Heart left ventricle (tissue), 16 donors: Measurements from ENCODE around the gene PCP2. TPM values are rescaled to one million over a fixed set of nuclear protein-coding genes. Genes with fewer than 3 reads are reported as not detected.

Experiments
- ATAC-seq, 4 donors: fragments of 200-7000 bp; cut with Tn5 transposase; one replicate each; pipeline ENCODE4 v1.9.1; 2020 to 2022; ENCODE audit warnings: moderate library complexity in 4 of 4, mild to moderate bottlenecking in 3 of 4, moderate number of reproducible peaks in 1 of 4
- DNase-seq, 5 donors: peaks; one replicate each; pipeline ENCODE4 v3.0.0-alpha.2; 2020
- H3K27ac ChIP-seq, 12 donors: fragments of 200-600 bp; sonication (generic) in 4 of 12; one replicate each; pipeline versions ENCODE4 v1.5.0 to v1.8.0; 2016 to 2022; ENCODE audit warnings: mild to moderate bottlenecking in 2 of 12
- H3K27me3 ChIP-seq, 9 donors: fragments of 200-600 bp; sonication (generic) in 2 of 9; one replicate each; pipeline versions ENCODE4 v1.5.1 to v1.8.0; 2016 to 2022; ENCODE audit warnings: mild to moderate bottlenecking in 3 of 9
- H3K36me3 ChIP-seq, 9 donors: fragments of 200-600 bp; sonication (generic) in 2 of 9; one replicate each; pipeline versions ENCODE4 v1.5.0 to v1.8.0; 2018 to 2022; ENCODE audit warnings: mild to moderate bottlenecking in 2 of 9
- H3K4me1 ChIP-seq, 12 donors: fragments of 200-600 bp; sonication (generic) in 4 of 12; one replicate each; pipeline versions ENCODE4 v1.5.0 to v1.8.0; 2016 to 2022; ENCODE audit warnings: mild to moderate bottlenecking in 3 of 12
- H3K4me3 ChIP-seq, 12 donors: fragments of 200-600 bp; sonication (generic) in 4 of 12; one replicate each; pipeline versions ENCODE4 v1.5.0 to v1.8.0; 2017 to 2022; ENCODE audit warnings: mild to moderate bottlenecking in 9 of 12, moderate library complexity in 4 of 12
- H3K9me3 ChIP-seq, 12 donors: fragments of 200-600 bp; sonication (generic) in 4 of 12; one replicate each; pipeline versions ENCODE4 v1.5.0 to v1.8.0; 2016 to 2022; ENCODE audit warnings: mild to moderate bottlenecking in 1 of 12
- POLR2A ChIP-seq, 2 donors: fragments of 450-650 bp; IDR thresholded peaks; one replicate each; pipeline ENCODE4 v1.6.1; 2017; ENCODE audit warnings: antibody characterized with exemption in 2 of 2, mild to moderate bottlenecking in 2 of 2, moderate library complexity in 2 of 2
- WGBS, 4 donors: extraction: QIAGEN DNeasy Blood & Tissue Kit in 2 of 4; methylation state at CpG; one replicate each; pipeline versions ENCODE4 v1.1.5 to v1.1.7; 2013 to 2018; 5-methylcytosine and 5-hydroxymethylcytosine counted together
- intact Hi-C, 10 donors: fragments of 100-400 bp; cut with DNase I; formaldehyde crosslinking; loops; one replicate each; pipeline versions ENCODE4 v1.11.1 to v1.14.2; 2022
- polyA plus RNA-seq, 2 donors: library from polyadenylated mRNA; stranded (reverse); fragments of 200-250 nt; gene quantifications; one replicate each; pipeline ENCODE4 v1.2.3, GENCODE V29; 2013
- total RNA-seq, 9 donors: library from RNA; depleted of rRNA in 2 of 9; stranded (reverse); fragments of >200 nt in 2 of 9; fragmentation: NEBNext Ultra II Directional in 3 of 9; extraction: Animal tissue kit (Norgen Biotek cat#: 25700) in 3 of 9; gene quantifications; one replicate each; pipeline versions ENCODE4 v1.1.0 to v1.2.4, GENCODE V29; 2016 to 2023
- TF ChIP-seq, protein P1 (sequence below), 12 donors: fragments of 200-600 bp; sonication (generic) in 4 of 12; IDR thresholded peaks; one replicate each; pipeline versions ENCODE4 v1.5.0 to v1.8.0; 2018 to 2022; ENCODE audit warnings: antibody characterized with exemption in 12 of 12, mild to moderate bottlenecking in 5 of 12
- donor health status: ischemic (EF 13 %, LVEDD 7.1; RV severe dilation, severe dysfunction).
- donor health status: healthy with polysubstance abuse.
- donor health status: DM: no; HTN: yes; CAD: no.
- donor health status: DM: no; HTN: no; CAD: no.
- donor health status: ischemic (EF 25% LVEDD 6.9; RV normal size, moderate dysfunction).
- donor health status: ischemic (EF 25% LVEDD 5.7; RV mildly dilated, moderate dysfunction).
- donor health status: healthy.
- donor health status: DM: yes; HTN: yes; CAD: no.
- donor health status: ischemic (EF 35%, LVEDD 5.7; RV mildly dilated, moderate dysfunction).
- donor health status: nonischemic (EF 11% LVEDD 7.7; RV severe dilation, severe dysfunction).
- donor health status: DM: yes; HTN: yes; CAD: no.
- donor health status: PGD.
- donor health status: ischemic (EF 29% LVEDD 5.4; RV normal size, mild dysfunction).
- donor health status: nonischemic (EF 23%, LVEDD 6.1; RV moderate dilation, normal function).

PCP2 gene
- total and polyA plus RNA-seq, 11 donors, result 0.54 to 3.0 (median 1.3) TPM

DNA sequence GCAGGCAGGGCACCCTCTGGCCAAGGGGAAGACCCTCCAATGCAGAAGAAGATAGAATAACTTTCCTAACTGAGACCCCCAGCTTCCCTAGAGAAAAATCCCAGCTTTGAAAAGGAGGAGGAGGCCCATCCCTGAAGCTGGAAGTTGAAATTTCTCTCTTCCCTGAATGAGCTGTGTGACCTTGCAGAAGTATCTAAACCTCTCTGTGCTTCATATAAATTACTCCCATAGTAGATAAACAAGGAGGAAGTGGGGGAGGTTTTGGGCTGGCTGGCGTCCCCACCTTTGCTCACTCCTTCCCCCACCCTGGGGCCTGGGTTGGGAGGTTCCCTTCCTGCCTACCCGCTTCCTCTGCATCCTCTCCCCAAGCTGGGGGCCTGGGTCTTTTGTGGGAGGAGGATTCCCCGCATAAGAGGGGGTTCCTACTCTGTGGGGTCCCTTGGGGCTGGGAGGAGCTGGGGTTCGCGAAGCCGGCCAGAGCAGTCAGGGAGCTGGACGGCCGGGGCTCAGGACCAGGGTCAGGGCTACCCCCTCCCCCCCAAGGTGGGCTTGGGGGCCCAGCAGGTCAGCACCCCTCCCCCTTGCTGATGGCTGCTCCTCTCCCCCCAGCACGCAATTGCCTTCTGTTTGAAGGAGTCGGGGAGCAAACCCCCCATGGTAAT, 26.2 kb downstream of the PCP2 start:
- H3K4me1 ChIP-seq, result no peaks in the 10 kb centered on the region
- no peak for ATAC-seq
- H3K27me3 ChIP-seq, result peaks cover 0 to 20% (median 0%) of the 10 kb centered on the region in 9 donors
- H3K4me3 ChIP-seq, result no peak overlapping the region
- intact Hi-C loops, result no loop called here
- H3K9me3 ChIP-seq, result no peaks in the 10 kb centered on the region
- no peak overlapping the region for H3K27ac ChIP-seq
- WGBS, 4 donors, result 61 to 80% (median 69%) methylated on average over 10 of the region's 10 CpGs
- no peaks in the 10 kb centered on the region for H3K36me3 ChIP-seq
- TF ChIP-seq, protein P1, sequence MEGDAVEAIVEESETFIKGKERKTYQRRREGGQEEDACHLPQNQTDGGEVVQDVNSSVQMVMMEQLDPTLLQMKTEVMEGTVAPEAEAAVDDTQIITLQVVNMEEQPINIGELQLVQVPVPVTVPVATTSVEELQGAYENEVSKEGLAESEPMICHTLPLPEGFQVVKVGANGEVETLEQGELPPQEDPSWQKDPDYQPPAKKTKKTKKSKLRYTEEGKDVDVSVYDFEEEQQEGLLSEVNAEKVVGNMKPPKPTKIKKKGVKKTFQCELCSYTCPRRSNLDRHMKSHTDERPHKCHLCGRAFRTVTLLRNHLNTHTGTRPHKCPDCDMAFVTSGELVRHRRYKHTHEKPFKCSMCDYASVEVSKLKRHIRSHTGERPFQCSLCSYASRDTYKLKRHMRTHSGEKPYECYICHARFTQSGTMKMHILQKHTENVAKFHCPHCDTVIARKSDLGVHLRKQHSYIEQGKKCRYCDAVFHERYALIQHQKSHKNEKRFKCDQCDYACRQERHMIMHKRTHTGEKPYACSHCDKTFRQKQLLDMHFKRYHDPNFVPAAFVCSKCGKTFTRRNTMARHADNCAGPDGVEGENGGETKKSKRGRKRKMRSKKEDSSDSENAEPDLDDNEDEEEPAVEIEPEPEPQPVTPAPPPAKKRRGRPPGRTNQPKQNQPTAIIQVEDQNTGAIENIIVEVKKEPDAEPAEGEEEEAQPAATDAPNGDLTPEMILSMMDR (IDR thresholded peaks at IDR 0.05), result no peak
- TF ChIP-seq POLR2A (IDR thresholded peaks at IDR 0.05), result no peak
- DNase-seq, result no peak

DNA sequence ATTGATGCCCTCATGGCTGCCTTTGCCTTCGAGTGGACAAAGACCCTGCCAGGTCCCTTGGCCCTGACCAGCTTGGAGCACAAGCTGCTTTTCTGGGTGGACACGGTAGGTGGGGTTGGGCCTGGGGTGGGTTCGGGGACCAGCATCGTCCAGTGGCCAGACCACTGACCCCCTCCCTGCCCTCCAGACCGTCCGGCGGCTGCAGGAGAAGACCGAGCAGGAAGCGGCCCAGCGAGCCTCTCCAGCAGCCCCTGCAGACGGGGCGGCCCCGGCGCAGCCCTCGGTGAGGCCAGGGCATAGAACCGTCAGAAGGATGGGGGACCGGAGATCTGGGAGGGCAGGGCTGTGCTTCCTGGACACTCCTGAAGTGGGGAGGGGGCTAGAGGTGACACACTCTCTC, 27.2 kb downstream of the PCP2 start:
- H3K27ac ChIP-seq, result no peak overlapping the region
- no peak for TF ChIP-seq POLR2A (IDR thresholded peaks at IDR 0.05)
- TF ChIP-seq, protein P1 (IDR thresholded peaks at IDR 0.05), result no peak
- 75 to 85% (median 82%) methylated on average over 8 to 17 of the region's 17 CpGs for WGBS, 4 donors
- intact Hi-C loops, result no loop called here
- no peak for DNase-seq
- no peaks in the 10 kb centered on the region for H3K36me3 ChIP-seq
- no peak for ATAC-seq
- no peaks in the 10 kb centered on the region for H3K4me1 ChIP-seq
- H3K27me3 ChIP-seq, result peaks cover 0 to 31% (median 0%) of the 10 kb centered on the region in 9 donors
- H3K9me3 ChIP-seq, result no peaks in the 10 kb centered on the region
- H3K4me3 ChIP-seq, result no peak overlapping the region

DNA sequence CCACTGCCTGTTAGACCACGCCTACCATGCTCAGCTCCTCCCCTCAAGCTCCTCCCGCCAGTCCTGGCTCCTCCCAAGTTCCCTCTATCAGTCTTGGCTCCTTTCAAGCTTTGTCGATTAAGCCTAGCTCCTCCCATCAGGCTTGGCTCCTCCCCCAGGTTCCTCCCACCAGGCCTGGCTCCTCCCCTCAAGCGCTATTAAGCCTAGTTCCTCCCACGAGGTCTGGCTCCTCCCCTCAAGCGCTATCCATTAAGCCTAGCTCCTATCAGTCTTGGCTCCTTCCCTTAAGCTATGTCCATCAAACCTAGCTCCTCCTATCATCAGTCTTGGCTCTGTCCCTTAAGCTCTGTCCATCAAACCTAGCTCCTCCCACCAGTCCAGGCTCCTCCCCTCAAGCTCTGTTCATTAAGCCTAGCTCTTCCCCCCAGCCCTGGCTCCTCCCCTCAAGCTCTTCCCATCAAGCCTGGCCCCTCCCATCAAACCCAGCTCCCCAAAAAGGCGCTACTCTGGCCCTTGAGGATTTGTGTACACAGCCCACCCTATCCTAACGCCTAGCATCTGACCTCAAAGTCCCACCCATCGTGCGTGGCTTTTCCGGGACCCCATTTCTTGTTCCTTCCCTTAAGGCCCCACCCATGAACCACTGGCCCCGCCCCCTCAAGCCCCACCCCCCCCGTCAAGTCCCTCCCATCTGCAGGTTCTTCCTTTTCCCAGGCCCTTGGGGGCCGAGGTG, 27.9 kb downstream of the PCP2 start:
- 62 to 75% (median 68%) methylated on average over 14 of the region's 14 CpGs for WGBS, 4 donors
- H3K27me3 ChIP-seq, result peaks cover 0 to 32% (median 0%) of the 10 kb centered on the region in 9 donors
- H3K36me3 ChIP-seq, result no peaks in the 10 kb centered on the region
- no peaks in the 10 kb centered on the region for H3K9me3 ChIP-seq
- H3K4me3 ChIP-seq, result no peak overlapping the region
- peak in 1 of 4 donors; percentile 19 for ATAC-seq
- no peak for DNase-seq
- intact Hi-C loops, result no loop called here
- no peak overlapping the region for H3K27ac ChIP-seq
- no peaks in the 10 kb centered on the region for H3K4me1 ChIP-seq
- TF ChIP-seq POLR2A (IDR thresholded peaks at IDR 0.05), result no peak
- TF ChIP-seq, protein P1 (IDR thresholded peaks at IDR 0.05), result no peak

DNA sequence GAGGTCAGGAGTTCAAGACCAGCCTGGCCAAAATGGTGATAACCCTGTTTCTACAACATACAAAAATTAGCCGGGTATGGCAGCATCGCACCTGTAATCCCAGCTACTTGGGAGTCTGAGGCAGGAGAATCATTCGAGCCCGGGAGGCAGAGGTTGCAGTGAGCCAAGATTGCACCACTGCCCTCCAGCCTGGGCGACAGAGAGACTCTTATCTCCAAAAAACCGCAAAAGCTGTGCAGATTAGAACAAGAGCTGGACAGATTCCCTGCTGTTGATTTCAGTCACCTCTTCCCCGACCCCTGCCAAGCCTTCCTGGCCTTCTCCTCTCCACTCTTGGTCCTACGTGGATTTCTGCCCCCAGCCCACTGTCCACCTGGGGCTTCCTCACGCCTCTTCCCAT, 29.6 kb downstream of the PCP2 start:
- H3K27me3 ChIP-seq, result peaks cover 0 to 33% (median 0%) of the 10 kb centered on the region in 9 donors
- WGBS, 4 donors, result 65 to 71% (median 70%) methylated on average over 9 of the region's 9 CpGs
- TF ChIP-seq POLR2A (IDR thresholded peaks at IDR 0.05), result no peak
- TF ChIP-seq, protein P1 (IDR thresholded peaks at IDR 0.05), result no peak
- H3K9me3 ChIP-seq, result no peaks in the 10 kb centered on the region
- no peaks in the 10 kb centered on the region for H3K36me3 ChIP-seq
- ATAC-seq, result no peak
- DNase-seq, result no peak
- no peaks in the 10 kb centered on the region for H3K4me1 ChIP-seq
- no peak overlapping the region for H3K27ac ChIP-seq
- intact Hi-C loops, result no loop called here
- H3K4me3 ChIP-seq, result no peak overlapping the region
